UCSD-AML1 (cell line): ENCODE measurements around the gene FAM114A2.

ENCODE experiments used
- DNase-seq: peaks from one replicate; lab custom pipeline; 2025; ENCODE audit not compliant: unreplicated experiment; lab: John Stamatoyannopoulos, UW

Gene FAM114A2

DNA sequence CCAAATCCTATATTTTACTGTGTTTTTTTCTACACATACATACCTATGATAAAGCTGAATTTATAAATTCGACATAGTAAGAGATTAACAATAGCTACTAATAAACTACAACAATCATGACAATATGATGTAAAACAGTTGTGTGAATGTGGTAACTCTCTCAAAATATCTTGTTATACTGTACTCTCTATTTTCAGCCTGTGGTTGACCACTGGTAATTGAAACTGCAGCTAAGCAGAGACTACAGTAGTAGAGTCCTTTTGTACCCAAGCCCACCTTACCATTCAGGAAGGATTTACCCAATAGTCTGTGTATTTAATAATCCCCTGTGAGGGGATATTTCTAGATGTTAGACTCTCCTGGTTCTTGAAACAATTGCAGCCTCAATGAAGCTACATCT is 86.7 kb downstream of the FAM114A2 start:
- no peak for DNase-seq

GRCh38 chr5:153941265-153941664 is 97.4 kb downstream of the FAM114A2 start:
- no peak for DNase-seq
